ENCODE results near the gene MPO. TPM values are rescaled to one million over a fixed set of nuclear protein-coding genes. Genes with fewer than 3 reads are reported as not detected.
A peak's percentile ranks its signal among the peaks of the same experiment; 100 is the strongest.

MPO gene
- total and polyA plus RNA-seq, 8 donors = 0.03 to 7.7 (median 0.46) TPM; not detected in 5

DNA sequence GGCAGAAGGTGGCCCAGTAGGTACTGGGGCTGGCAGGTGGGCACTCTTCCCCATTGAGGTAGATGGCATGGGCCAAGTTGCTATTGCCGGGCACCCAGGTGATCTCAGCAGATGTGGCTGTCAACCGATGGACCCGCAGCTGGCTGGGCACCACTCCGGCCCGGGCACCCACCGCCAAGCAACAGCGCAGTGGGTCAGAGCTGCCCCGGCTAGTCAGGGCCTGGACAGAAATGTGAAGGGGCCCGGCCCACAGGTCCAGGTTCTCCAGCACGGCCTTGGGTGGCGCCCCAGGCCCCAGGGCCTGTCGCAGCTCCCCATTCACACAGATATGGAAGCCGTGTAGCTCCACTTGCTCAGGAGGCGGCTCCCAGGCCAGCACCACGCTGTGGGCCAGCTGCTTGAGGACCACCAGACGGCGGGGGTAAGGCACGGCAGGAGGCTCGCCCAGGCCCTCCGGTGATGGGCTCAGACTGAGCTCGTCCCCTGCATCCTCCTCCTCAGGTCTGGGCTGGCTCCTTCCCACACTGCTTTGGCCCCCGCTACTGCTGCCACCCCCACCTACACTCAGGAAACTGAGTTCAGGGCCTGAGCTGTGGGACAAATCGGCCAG lies 31.4 kb upstream of the MPO start:
- intact Hi-C loops (cut with DNase I; ENCODE audit: low total_unique reads) = loop anchor here (10.0 kb wide), 1 partner anchor 133 kb away; no protein-coding TSS in a partner anchor
- 90 to 94% (median 93%) methylated on average over 16 to 23 of the region's 23 CpGs for WGBS, 5 donors
- Histone ChIP-seq H3K9me3 (no peaks in the 10 kb centered on the region), H3K27ac (no peak overlapping the region), H3K4me1 (no peaks in the 10 kb centered on the region), H3K36me3 (peaks cover 0 to 48% (median 19%) of the 10 kb centered on the region in 4 donors), H3K27me3 (no peaks in the 10 kb centered on the region), H3K4me3 (no peak overlapping the region)
- no peak for TF ChIP-seq EP300 (IDR thresholded peaks at IDR 0.05)
- TF ChIP-seq POLR2AphosphoS5 (IDR thresholded peaks at IDR 0.05) = no peak
- TF ChIP-seq POLR2A (IDR thresholded peaks at IDR 0.05) = no peak
- no peak for TF ChIP-seq CTCF (IDR thresholded peaks at IDR 0.05)
- DNase-seq = peak; percentile 1 to 13

- no peaks in the 10 kb centered on the region for H3K4me1 ChIP-seq
- H3K4me3 ChIP-seq = no peak overlapping the region
- no peaks in the 10 kb centered on the region for H3K9me3 ChIP-seq
- no peak for TF ChIP-seq POLR2A (IDR thresholded peaks at IDR 0.05)
- no peak for TF ChIP-seq CTCF (IDR thresholded peaks at IDR 0.05)
- no peak for TF ChIP-seq POLR2AphosphoS5 (IDR thresholded peaks at IDR 0.05)
- TF ChIP-seq EP300 (IDR thresholded peaks at IDR 0.05) = no peak
- H3K27me3 ChIP-seq = no peaks in the 10 kb centered on the region
- DNase-seq = no peak
- peaks cover 0 to 45% (median 19%) of the 10 kb centered on the region in 4 donors for H3K36me3 ChIP-seq
- WGBS, 5 donors = 85 to 95% (median 93%) methylated on average over 3 to 9 of the region's 9 CpGs
- intact Hi-C loops (cut with DNase I; ENCODE audit: low total_unique reads) = loop anchor here (10.0 kb wide), 1 partner anchor 133 kb away; no protein-coding TSS in a partner anchor
- no peak overlapping the region for H3K27ac ChIP-seq
Observed at GRCh38 chr17:58311429-58311894, 30.7 kb upstream of the MPO start.

DNA sequence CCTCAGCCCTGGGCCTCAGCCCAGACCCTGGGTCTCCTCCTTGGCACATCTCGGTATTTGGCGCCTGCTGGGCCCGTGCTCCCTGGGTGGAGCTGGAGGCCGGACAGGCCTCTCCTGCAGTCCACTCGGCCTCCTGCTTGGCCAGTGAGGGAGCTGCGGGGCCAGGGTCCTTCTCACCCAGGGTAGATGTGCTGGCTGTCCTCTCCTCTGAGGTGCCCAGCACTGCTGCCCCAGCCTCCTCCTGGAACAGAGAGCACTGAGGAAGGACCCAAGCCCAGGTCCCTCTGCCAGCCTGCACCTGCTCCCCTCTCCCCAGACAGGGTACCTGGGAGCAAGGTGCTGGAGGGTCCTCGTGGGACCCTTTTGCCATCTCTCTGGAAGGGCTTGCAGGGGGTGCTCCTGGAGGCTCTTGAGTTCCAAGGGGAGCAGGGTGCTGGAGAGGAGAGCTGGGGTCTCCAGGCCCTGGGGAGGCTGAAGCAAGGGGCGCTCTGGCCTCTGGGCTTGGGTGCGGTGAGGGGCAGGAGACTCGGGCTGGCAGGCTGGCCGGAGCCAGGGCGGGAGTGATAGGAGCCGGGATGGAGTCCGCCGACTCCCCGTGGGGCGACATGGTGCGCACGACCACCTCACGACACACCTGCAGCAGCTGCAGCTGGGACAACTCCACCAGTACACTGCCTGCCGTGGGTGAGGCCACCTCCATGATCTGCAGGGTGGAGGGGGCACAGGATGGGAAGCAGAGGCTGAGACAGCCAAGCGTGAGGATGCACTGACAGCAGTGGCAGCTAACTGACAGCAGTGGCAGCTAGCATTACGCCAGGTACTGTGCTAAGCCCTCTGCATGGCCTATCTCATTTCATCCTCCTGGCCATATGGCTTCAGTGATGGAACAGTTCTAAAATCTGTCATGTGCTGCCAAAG lies 30.0 kb upstream of the MPO start:
- Histone ChIP-seq H3K27me3 (no peaks in the 10 kb centered on the region), H3K36me3 (peaks cover 0 to 40% (median 19%) of the 10 kb centered on the region in 4 donors), H3K27ac (no peak overlapping the region), H3K9me3 (no peaks in the 10 kb centered on the region), H3K4me3 (no peak overlapping the region), H3K4me1 (no peaks in the 10 kb centered on the region)
- 89 to 92% (median 91%) methylated on average over 16 to 23 of the region's 23 CpGs for WGBS, 5 donors
- intact Hi-C loops (cut with DNase I; ENCODE audit: low total_unique reads) = loop anchor here (10.0 kb wide), 1 partner anchor 134 kb away; no protein-coding TSS in a partner anchor
- TF ChIP-seq POLR2A (IDR thresholded peaks at IDR 0.05) = no peak
- no peak for TF ChIP-seq EP300 (IDR thresholded peaks at IDR 0.05)
- TF ChIP-seq POLR2AphosphoS5 (IDR thresholded peaks at IDR 0.05) = no peak
- no peak for TF ChIP-seq CTCF (IDR thresholded peaks at IDR 0.05)
- peak; percentile 1 to 19 for DNase-seq

DNA sequence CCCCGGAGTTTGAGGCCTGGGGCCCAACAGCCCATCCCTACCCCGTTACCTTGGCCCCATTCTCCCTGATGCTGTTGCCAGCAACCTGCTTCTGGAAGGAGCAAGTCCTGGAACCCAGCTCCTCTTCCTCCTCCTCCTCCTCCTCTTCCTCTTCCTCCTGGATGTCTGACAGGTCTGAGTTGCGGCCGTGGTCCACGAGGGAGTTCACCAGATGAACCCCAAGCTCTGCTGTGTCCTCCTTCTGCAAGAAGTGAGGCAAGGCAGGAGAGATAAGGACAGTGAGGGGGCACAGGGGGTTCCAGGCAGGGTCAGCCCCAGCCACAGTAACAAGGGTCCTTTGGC lies 29.2 kb upstream of the MPO start:
- Histone ChIP-seq H3K9me3 (no peaks in the 10 kb centered on the region), H3K27ac (no peak overlapping the region), H3K27me3 (no peaks in the 10 kb centered on the region), H3K4me1 (no peaks in the 10 kb centered on the region), H3K4me3 (no peak overlapping the region), H3K36me3 (peaks cover 0 to 33% (median 19%) of the 10 kb centered on the region in 4 donors)
- no peak for DNase-seq
- 75 to 91% (median 83%) methylated on average over 5 of the region's 5 CpGs for WGBS, 5 donors
- intact Hi-C loops (cut with DNase I; ENCODE audit: low total_unique reads) = loop anchor here (10.0 kb wide), 1 partner anchor 135 kb away; no protein-coding TSS in a partner anchor
- TF ChIP-seq POLR2A (IDR thresholded peaks at IDR 0.05) = no peak
- no peak for TF ChIP-seq POLR2AphosphoS5 (IDR thresholded peaks at IDR 0.05)
- TF ChIP-seq EP300 (IDR thresholded peaks at IDR 0.05) = no peak
- no peak for TF ChIP-seq CTCF (IDR thresholded peaks at IDR 0.05)

Data from stomach (tissue), 9 donors.